Osteoblast (primary cell): ENCODE measurements around the gene RPUSD1. TPM values are rescaled to one million over a fixed set of nuclear protein-coding genes. Genes with fewer than 3 reads are reported as not detected.

Experiments
- DNase-seq: peaks from one replicate; pipeline ENCODE4 v3.0.0; 2011; ENCODE audit warnings: low spot score, mixed read lengths; ENCODE audit not compliant: insufficient read length; ENCODE audit errors: missing footprints
- H2AFZ ChIP-seq: 2 replicates; pipeline ENCODE4 v1.6.0; 2011; ENCODE audit warnings: mild to moderate bottlenecking, low read length
- H3K27ac ChIP-seq: 2 replicates; pipeline ENCODE4 v1.5.1; 2011; ENCODE audit warnings: mild to moderate bottlenecking, low read depth, low read length, moderate library complexity
- H3K27me3 ChIP-seq: 2 replicates; pipeline ENCODE4 v1.6.0; 2012; ENCODE audit warnings: mild to moderate bottlenecking, control low read depth, inconsistent platforms, low read length, moderate library complexity; ENCODE audit not compliant: insufficient read depth
- H3K36me3 ChIP-seq: 2 replicates; pipeline ENCODE4 v1.5.1; 2011; ENCODE audit warnings: mild to moderate bottlenecking, low read length, control low read depth, moderate library complexity; ENCODE audit not compliant: insufficient read depth
- H3K4me1 ChIP-seq: 2 replicates; pipeline ENCODE4 v1.5.1; 2011; ENCODE audit warnings: mild to moderate bottlenecking, low read length, control low read depth, moderate library complexity; ENCODE audit not compliant: insufficient read depth
- H3K4me2 ChIP-seq: 2 replicates; pipeline ENCODE4 v1.6.0; 2011; ENCODE audit warnings: mild to moderate bottlenecking, low read length; ENCODE audit not compliant: insufficient read depth
- H3K4me3 ChIP-seq: fragments of 200-600 bp; sonication (generic); 3 replicates; pipeline ENCODE4 v1.5.1; 2012; ENCODE audit warnings: mild to moderate bottlenecking, low read length, inconsistent platforms; ENCODE audit not compliant: insufficient read depth
- H3K79me2 ChIP-seq: 2 replicates; pipeline ENCODE4 v1.6.0; 2012; ENCODE audit warnings: mild to moderate bottlenecking, low read length, control low read depth, inconsistent platforms; ENCODE audit not compliant: insufficient read depth
- H3K9me3 ChIP-seq: 2 replicates; pipeline ENCODE4 v1.5.1; 2011; ENCODE audit warnings: low read depth, low read length, control low read depth
- H4K20me1 ChIP-seq: 2 replicates; pipeline ENCODE4 v1.6.0; 2012; ENCODE audit warnings: mild to moderate bottlenecking, low read length, control low read depth; ENCODE audit not compliant: insufficient read depth
- total RNA-seq: library from RNA; depleted of rRNA; stranded (reverse); fragments of >200 nt; gene quantifications from 2 replicates; pipeline ENCODE4 v1.2.3, GENCODE V29; 2012
- TF ChIP-seq, protein P1 (sequence below): IDR thresholded peaks from 2 replicates; pipeline ENCODE4 v1.5.1; 2011; ENCODE audit warnings: mild to moderate bottlenecking, low read depth, low read length, moderate library complexity; ENCODE audit errors: extremely low read depth

The RPUSD1 gene
- total RNA-seq, 1 donor: 28.2 TPM

DNA sequence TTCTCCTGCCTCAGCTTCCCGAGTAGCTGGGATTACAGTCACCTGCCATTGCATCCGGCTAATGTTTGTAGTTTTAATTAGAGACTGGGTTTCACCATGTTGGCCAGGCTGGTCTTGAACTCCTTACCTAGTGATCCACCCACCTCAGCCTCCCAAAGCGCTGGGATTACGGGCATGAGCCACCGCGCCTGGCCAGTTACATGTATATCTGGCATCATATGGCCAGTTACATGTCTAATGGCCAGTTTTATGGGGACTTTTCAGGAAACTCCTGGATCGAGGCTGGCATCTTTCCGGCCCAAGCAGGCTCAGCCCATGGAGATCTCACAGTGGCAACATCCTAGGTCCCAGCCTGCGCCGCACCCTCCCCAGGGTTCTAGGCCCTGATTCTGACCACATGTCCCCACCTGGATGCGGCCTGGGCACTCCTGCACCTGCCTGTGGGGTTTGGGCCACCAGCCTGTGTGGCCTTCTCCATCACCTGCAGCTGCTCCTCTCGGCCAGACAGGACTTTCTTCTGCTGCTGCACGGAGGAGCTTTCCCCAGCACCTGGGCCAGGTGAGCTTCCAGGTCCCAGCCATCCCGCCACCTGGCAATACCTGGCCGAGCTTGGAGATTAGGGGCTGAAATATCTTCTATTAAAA, 46.1 kb downstream of the RPUSD1 start:
- Histone ChIP-seq H3K36me3 (peaks cover 4% of the 10 kb centered on the region), H3K4me2 (no peak overlapping the region), H3K9me3 (no peaks in the 10 kb centered on the region), H3K27me3 (no peaks in the 10 kb centered on the region), H3K79me2 (peaks cover 8% of the 10 kb centered on the region), H2AFZ (no peak overlapping the region), H3K27ac (no peak overlapping the region), H3K4me1 (peaks cover 12% of the 10 kb centered on the region), H4K20me1 (peaks cover 4% of the 10 kb centered on the region), H3K4me3 (no peak overlapping the region)
- TF ChIP-seq, protein P1, sequence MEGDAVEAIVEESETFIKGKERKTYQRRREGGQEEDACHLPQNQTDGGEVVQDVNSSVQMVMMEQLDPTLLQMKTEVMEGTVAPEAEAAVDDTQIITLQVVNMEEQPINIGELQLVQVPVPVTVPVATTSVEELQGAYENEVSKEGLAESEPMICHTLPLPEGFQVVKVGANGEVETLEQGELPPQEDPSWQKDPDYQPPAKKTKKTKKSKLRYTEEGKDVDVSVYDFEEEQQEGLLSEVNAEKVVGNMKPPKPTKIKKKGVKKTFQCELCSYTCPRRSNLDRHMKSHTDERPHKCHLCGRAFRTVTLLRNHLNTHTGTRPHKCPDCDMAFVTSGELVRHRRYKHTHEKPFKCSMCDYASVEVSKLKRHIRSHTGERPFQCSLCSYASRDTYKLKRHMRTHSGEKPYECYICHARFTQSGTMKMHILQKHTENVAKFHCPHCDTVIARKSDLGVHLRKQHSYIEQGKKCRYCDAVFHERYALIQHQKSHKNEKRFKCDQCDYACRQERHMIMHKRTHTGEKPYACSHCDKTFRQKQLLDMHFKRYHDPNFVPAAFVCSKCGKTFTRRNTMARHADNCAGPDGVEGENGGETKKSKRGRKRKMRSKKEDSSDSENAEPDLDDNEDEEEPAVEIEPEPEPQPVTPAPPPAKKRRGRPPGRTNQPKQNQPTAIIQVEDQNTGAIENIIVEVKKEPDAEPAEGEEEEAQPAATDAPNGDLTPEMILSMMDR: no peak
- DNase-seq: no peak

DNA sequence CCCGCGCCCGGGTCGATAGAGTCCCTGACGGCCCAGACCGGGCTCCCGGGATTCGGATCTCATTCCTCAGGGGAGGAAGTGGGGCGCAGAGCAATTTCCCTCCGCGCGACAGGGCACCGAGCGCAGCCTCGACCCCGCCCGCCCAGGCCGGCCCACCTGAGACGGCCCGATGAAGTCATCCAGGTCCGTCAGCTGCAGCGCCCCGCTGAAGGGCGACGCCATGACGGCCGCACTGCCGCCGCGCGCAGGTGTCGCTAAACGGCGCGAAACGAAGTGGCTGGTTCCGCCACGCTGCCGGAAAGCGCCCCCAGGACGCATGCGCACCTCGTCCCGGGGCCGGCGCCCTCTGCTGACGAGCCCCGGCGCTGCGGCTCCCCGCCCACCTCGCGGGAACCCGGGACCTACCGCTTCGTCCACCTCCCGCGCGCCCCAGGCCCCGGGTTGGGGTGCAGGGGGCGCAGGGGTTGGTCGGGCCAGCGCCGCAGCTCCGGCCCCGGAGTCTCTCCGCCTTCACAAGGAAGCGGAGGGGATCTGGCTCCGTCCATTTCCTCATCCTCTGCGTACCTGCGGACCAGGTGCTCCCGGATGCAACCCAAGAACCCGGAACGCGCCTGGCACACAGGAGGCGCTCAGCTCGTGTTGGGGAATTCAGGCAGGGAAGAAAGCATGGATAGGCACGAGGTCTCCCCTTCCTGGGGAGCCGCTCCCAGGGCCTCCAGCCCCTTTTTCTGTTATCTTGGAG, 47.2 kb downstream of the RPUSD1 start, which contains the start of gene CIAO3:
TSS of gene CIAO3 (minus strand) at position 234 of the 742 bp plus-strand sequence. CDS start at position 222, 12 bp downstream.
- Histone ChIP-seq H3K36me3 (peaks cover 14% of the 10 kb centered on the region), H3K9me3 (no peaks in the 10 kb centered on the region), H3K4me1 (peaks cover 12% of the 10 kb centered on the region), H4K20me1 (peaks cover 4% of the 10 kb centered on the region), H2AFZ (peak within 1 kb of the TSS; percentile 94), H3K79me2 (peaks cover 8% of the 10 kb centered on the region), H3K27ac (peak within 1 kb of the TSS; percentile 63), H3K27me3 (no peaks in the 10 kb centered on the region), H3K4me3 (peak within 1 kb of the TSS; percentile 90), H3K4me2 (peak within 1 kb of the TSS; percentile 88)
- TF ChIP-seq, protein P1: peak; percentile 76
- peak; percentile 100 for DNase-seq

DNA sequence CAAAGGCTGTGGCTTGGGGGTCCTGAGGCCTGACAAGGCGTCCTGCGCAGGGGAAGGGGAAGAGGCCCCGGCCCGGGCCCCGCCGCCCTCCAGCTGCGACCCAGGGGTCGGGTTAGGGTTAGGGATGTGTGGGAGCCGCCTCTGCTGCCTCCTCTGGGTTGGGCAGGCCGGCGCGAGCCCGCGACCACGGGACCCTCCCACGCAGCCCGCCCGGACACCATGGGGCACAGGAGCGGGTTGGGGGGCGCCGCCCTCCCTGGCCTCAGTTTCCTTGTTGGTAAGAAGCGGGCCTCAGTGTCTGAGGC, 47.8 kb downstream of the RPUSD1 start:
- H3K9me3 ChIP-seq: no peaks in the 10 kb centered on the region

More for the DNA sequence above, 47.8 kb downstream of the RPUSD1 start:
- peaks cover 12% of the 10 kb centered on the region for H3K4me1 ChIP-seq
- TF ChIP-seq, protein P1: no peak
- peaks cover 19% of the 10 kb centered on the region for H3K36me3 ChIP-seq
- H3K27me3 ChIP-seq: no peaks in the 10 kb centered on the region
- peak overlapping the region; percentile 62 for H2AFZ ChIP-seq
- peaks cover 4% of the 10 kb centered on the region for H4K20me1 ChIP-seq
- H3K27ac ChIP-seq: peak overlapping the region; percentile 63
- H3K4me3 ChIP-seq: peak overlapping the region; percentile 90
- peak; percentile 92 for DNase-seq
- peak overlapping the region; percentile 88 for H3K4me2 ChIP-seq
- H3K79me2 ChIP-seq: peaks cover 8% of the 10 kb centered on the region
